KOPT-K1 (cell line): Measurements from ENCODE around the gene ESPN.

Experiments used
- H3K27ac ChIP-seq: fragments of 200-600 bp; sonication (generic); 2 replicates; pipeline ENCODE4 v1.5.1; 2016; ENCODE audit warnings: antibody characterized with exemption, mild to moderate bottlenecking, low read depth, low read length; ENCODE audit not compliant: poor library complexity, severe bottlenecking
- H3K36me3 ChIP-seq: fragments of 200-600 bp; sonication (generic); 2 replicates; pipeline ENCODE4 v1.5.1; 2017; ENCODE audit warnings: antibody characterized with exemption, mild to moderate bottlenecking, low read length, moderate library complexity; ENCODE audit not compliant: insufficient read depth
- H3K9me3 ChIP-seq: fragments of 200-600 bp; sonication (generic); 2 replicates; pipeline ENCODE4 v1.5.1; 2017; ENCODE audit warnings: antibody characterized with exemption, low read length, mild to moderate bottlenecking; ENCODE audit not compliant: insufficient read depth, poor library complexity, severe bottlenecking

The ESPN gene

GRCh38 chr1:6459850-6460265 is 35.3 kb downstream of the ESPN start:
- Histone ChIP-seq H3K9me3 (no peaks in the 10 kb centered on the region), H3K27ac (peak overlapping the region; percentile 47), H3K36me3 (no peaks in the 10 kb centered on the region; the same call in 1 of the 2 replicates)

- Histone ChIP-seq H3K36me3 (no peaks in the 10 kb centered on the region; the same call in 1 of the 2 replicates), H3K9me3 (no peaks in the 10 kb centered on the region), H3K27ac (peak overlapping the region; percentile 47)
Measured at GRCh38 chr1:6460301-6461050, 35.9 kb downstream of the ESPN start.

- H3K27ac ChIP-seq = peak overlapping the region; percentile 47
- no peaks in the 10 kb centered on the region for H3K9me3 ChIP-seq
- H3K36me3 ChIP-seq = no peaks in the 10 kb centered on the region; the same call in 1 of the 2 replicates
Measured at GRCh38 chr1:6461051-6461530, 36.5 kb downstream of the ESPN start.

GRCh38 chr1:6461538-6462411 is 37.2 kb downstream of the ESPN start:
- no peaks in the 10 kb centered on the region for H3K9me3 ChIP-seq
- no peaks in the 10 kb centered on the region; the same call in 1 of the 2 replicates for H3K36me3 ChIP-seq
- H3K27ac ChIP-seq = no peak overlapping the region

- no peaks in the 10 kb centered on the region; the same call in 1 of the 2 replicates for H3K36me3 ChIP-seq
- no peaks in the 10 kb centered on the region for H3K9me3 ChIP-seq
- H3K27ac ChIP-seq = no peak overlapping the region
Measured at GRCh38 chr1:6462412-6463119, 38.0 kb downstream of the ESPN start.

- no peak overlapping the region for H3K27ac ChIP-seq
- H3K36me3 ChIP-seq = no peaks in the 10 kb centered on the region; the same call in 1 of the 2 replicates
Measured at GRCh38 chr1:6463120-6463412, 38.5 kb downstream of the ESPN start.

GRCh38 chr1:6464514-6464836 is 39.9 kb downstream of the ESPN start:
- H3K36me3 ChIP-seq = no peaks in the 10 kb centered on the region; the same call in 1 of the 2 replicates
- H3K9me3 ChIP-seq = no peaks in the 10 kb centered on the region
- no peak overlapping the region for H3K27ac ChIP-seq

More at GRCh38 chr1:6463120-6463412, 38.5 kb downstream of the ESPN start:
- H3K9me3 ChIP-seq = no peaks in the 10 kb centered on the region

- H3K27ac ChIP-seq = no peak overlapping the region
- H3K36me3 ChIP-seq = no peaks in the 10 kb centered on the region; the same call in 1 of the 2 replicates
- no peaks in the 10 kb centered on the region for H3K9me3 ChIP-seq
Measured at GRCh38 chr1:6464915-6465314, 40.3 kb downstream of the ESPN start.

- Histone ChIP-seq H3K36me3 (no peaks in the 10 kb centered on the region; the same call in 1 of the 2 replicates), H3K9me3 (no peaks in the 10 kb centered on the region), H3K27ac (peak overlapping the region; percentile 43)
Measured at GRCh38 chr1:6465461-6466005, 41.0 kb downstream of the ESPN start.

- H3K36me3 ChIP-seq = no peaks in the 10 kb centered on the region; the same call in 1 of the 2 replicates
- H3K27ac ChIP-seq = peak within 1 kb of the TSS; percentile 43
- no peaks in the 10 kb centered on the region for H3K9me3 ChIP-seq
Measured at GRCh38 chr1:6466023-6466422, 41.4 kb downstream of the ESPN start, which contains the start of gene TNFRSF25. Gene TNFRSF25, minus strand, starts transcription at chr1:6466173. Its CDS starts 66 bp downstream, at chr1:6466107.

- H3K36me3 ChIP-seq = no peaks in the 10 kb centered on the region; the same call in 1 of the 2 replicates
- H3K27ac ChIP-seq = no peak overlapping the region
- no peaks in the 10 kb centered on the region for H3K9me3 ChIP-seq
Measured at GRCh38 chr1:6466751-6467150, 42.2 kb downstream of the ESPN start.

GRCh38 chr1:6467224-6467623 is 42.6 kb downstream of the ESPN start:
- Histone ChIP-seq H3K36me3 (no peaks in the 10 kb centered on the region; the same call in 1 of the 2 replicates), H3K27ac (no peak overlapping the region), H3K9me3 (no peaks in the 10 kb centered on the region)

- Histone ChIP-seq H3K9me3 (no peaks in the 10 kb centered on the region), H3K36me3 (no peaks in the 10 kb centered on the region; the same call in 1 of the 2 replicates), H3K27ac (no peak overlapping the region)
Measured at GRCh38 chr1:6467744-6468688, 43.4 kb downstream of the ESPN start.
